Suprapubic skin (tissue), 3 donors: ENCODE measurements around the gene EPHA4.

Experiments
- CTCF ChIP-seq, 2 donors: fragments of 200-600 bp in 1 of 2; fragments of 450-650 bp in 1 of 2; sonication (generic) in 1 of 2; IDR thresholded peaks; one replicate each; pipeline ENCODE4 v1.5.1; 2016 to 2019; ENCODE audit warnings: antibody characterized with exemption in 2 of 2, mild to moderate bottlenecking in 1 of 2, moderate library complexity in 1 of 2
- EP300 ChIP-seq: sonication (generic); formaldehyde crosslinking; IDR thresholded peaks from one replicate; pipeline ENCODE4 v1.6.1; 2017; ENCODE audit warnings: antibody characterized with exemption
- POLR2A ChIP-seq, 2 donors: fragments of 450-650 bp; IDR thresholded peaks; one replicate each; pipeline ENCODE4 v1.6.1; 2017; ENCODE audit warnings: antibody characterized with exemption in 2 of 2, mild to moderate bottlenecking in 2 of 2, moderate library complexity in 2 of 2

- TF ChIP-seq CTCF (IDR thresholded peaks at IDR 0.05) (no peak), POLR2A (IDR thresholded peaks at IDR 0.05) (no peak), EP300 (no peak)
These were observed 148.8 kb downstream of the EPHA4 start for GRCh38 chr2:221423210-221423804.
